ENCODE measurements around the gene ISM1.

The ISM1 gene

GRCh38 chr20:13180986-13181889 is 39.8 kb upstream of the ISM1 start:
- Histone ChIP-seq H3K79me2 (ENCODE audit: insufficient read depth, low read length) (no peaks in the 10 kb centered on the region), H3K4me1 (ENCODE audit: insufficient read depth, low read length, severe bottlenecking) (no peaks in the 10 kb centered on the region), H3K9ac (ENCODE audit: low read length) (no peak overlapping the region), H3K9me3 (ENCODE audit: low read length) (no peaks in the 10 kb centered on the region), H3F3A (ENCODE audit: insufficient read depth, low read length) (no peaks in the 10 kb centered on the region), H4K20me1 (ENCODE audit: insufficient read depth, low read length) (no peaks in the 10 kb centered on the region), H3K27me3 (ENCODE audit: insufficient read depth, low read length) (no peaks in the 10 kb centered on the region), H2AFZ (ENCODE audit: low read length) (no peak overlapping the region), H3K9me2 (ENCODE audit: low read depth, low read length) (no peaks in the 10 kb centered on the region), H3K4me3 (ENCODE audit: low read depth, low read length, poor library complexity, severe bottlenecking) (no peak overlapping the region), H3K36me3 (ENCODE audit: insufficient read depth, low read length) (no peaks in the 10 kb centered on the region), H3K27ac (ENCODE audit: low read depth, low read length, poor library complexity, severe bottlenecking) (no peak overlapping the region), H3K4me2 (ENCODE audit: low read length) (no peak overlapping the region)
- TF ChIP-seq CTCF (IDR thresholded peaks at IDR 0.05; ENCODE audit: low read length) (no peak), EZH2 (IDR thresholded peaks at IDR 0.05; ENCODE audit: borderline replicate concordance, low read length) (no peak)

- Histone ChIP-seq H4K20me1 (ENCODE audit: insufficient read depth, low read length) (no peaks in the 10 kb centered on the region), H3K4me2 (ENCODE audit: low read length) (no peak overlapping the region), H3K27ac (ENCODE audit: low read depth, low read length, poor library complexity, severe bottlenecking) (no peak overlapping the region), H3K9me3 (ENCODE audit: low read length) (no peaks in the 10 kb centered on the region), H3K4me3 (ENCODE audit: low read depth, low read length, poor library complexity, severe bottlenecking) (no peak overlapping the region), H3K27me3 (ENCODE audit: insufficient read depth, low read length) (no peaks in the 10 kb centered on the region), H3K9me2 (ENCODE audit: low read depth, low read length) (no peaks in the 10 kb centered on the region), H3F3A (ENCODE audit: insufficient read depth, low read length) (no peaks in the 10 kb centered on the region), H2AFZ (ENCODE audit: low read length) (no peak overlapping the region), H3K36me3 (ENCODE audit: insufficient read depth, low read length) (no peaks in the 10 kb centered on the region), H3K9ac (ENCODE audit: low read length) (no peak overlapping the region), H3K4me1 (ENCODE audit: insufficient read depth, low read length, severe bottlenecking) (no peaks in the 10 kb centered on the region), H3K79me2 (ENCODE audit: insufficient read depth, low read length) (no peaks in the 10 kb centered on the region)
- no peak for TF ChIP-seq EZH2 (IDR thresholded peaks at IDR 0.05; ENCODE audit: borderline replicate concordance, low read length)
- TF ChIP-seq CTCF (IDR thresholded peaks at IDR 0.05; ENCODE audit: low read length) = no peak
These were observed 38.1 kb upstream of the ISM1 start for GRCh38 chr20:13183005-13183404.

GRCh38 chr20:13186043-13186774 is 34.9 kb upstream of the ISM1 start:
- Histone ChIP-seq H3K9me2 (ENCODE audit: low read depth, low read length) (no peaks in the 10 kb centered on the region), H3K27me3 (ENCODE audit: insufficient read depth, low read length) (no peaks in the 10 kb centered on the region), H3F3A (ENCODE audit: insufficient read depth, low read length) (no peaks in the 10 kb centered on the region), H2AFZ (ENCODE audit: low read length) (no peak overlapping the region), H4K20me1 (ENCODE audit: insufficient read depth, low read length) (no peaks in the 10 kb centered on the region), H3K4me1 (ENCODE audit: insufficient read depth, low read length, severe bottlenecking) (no peaks in the 10 kb centered on the region), H3K9ac (ENCODE audit: low read length) (no peak overlapping the region), H3K4me2 (ENCODE audit: low read length) (no peak overlapping the region), H3K79me2 (ENCODE audit: insufficient read depth, low read length) (no peaks in the 10 kb centered on the region), H3K4me3 (ENCODE audit: low read depth, low read length, poor library complexity, severe bottlenecking) (no peak overlapping the region), H3K27ac (ENCODE audit: low read depth, low read length, poor library complexity, severe bottlenecking) (no peak overlapping the region), H3K36me3 (ENCODE audit: insufficient read depth, low read length) (no peaks in the 10 kb centered on the region), H3K9me3 (ENCODE audit: low read length) (no peaks in the 10 kb centered on the region)
- no peak for TF ChIP-seq EZH2 (IDR thresholded peaks at IDR 0.05; ENCODE audit: borderline replicate concordance, low read length)
- no peak for TF ChIP-seq CTCF (IDR thresholded peaks at IDR 0.05; ENCODE audit: low read length)
